HG02759 (cell line): Measurements from ENCODE around the gene ZP2.
"Not testable (repeated sequence)": the region's sequence is repeated elsewhere in the genome, so short reads cannot be mapped to it uniquely, and the experiment has no call there.

Experiments
- ATAC-seq: cut with Tn5 transposase; IDR thresholded peaks from one replicate; pipeline ENCODE4 v1.9.1; 2021; ENCODE audit warnings: mild to moderate bottlenecking, moderate library complexity; ENCODE audit not compliant: unreplicated experiment

The ZP2 gene

GRCh38 chr16:21211486-21211885, at the start of gene ZP2:
Gene ZP2 (minus strand): TSS chr16:21211574. CDS start chr16:21211547, 27 bp downstream.
- no peak for ATAC-seq

- no peak for ATAC-seq
Measured at GRCh38 chr16:21257284-21257683, 45.9 kb upstream of the ZP2 start.

- ATAC-seq, result no peak
Measured at GRCh38 chr16:21256636-21257035, 45.3 kb upstream of the ZP2 start.

- no peak for ATAC-seq
Measured at GRCh38 chr16:21253470-21253869, 42.1 kb upstream of the ZP2 start.

- no peak for ATAC-seq
Measured at GRCh38 chr16:21250072-21250923, 38.9 kb upstream of the ZP2 start.

- ATAC-seq, result not testable (repeated sequence)
Measured at GRCh38 chr16:21248179-21248578, 36.8 kb upstream of the ZP2 start.

GRCh38 chr16:21244518-21245215, 33.3 kb upstream of the ZP2 start:
- no peak for ATAC-seq

GRCh38 chr16:21242756-21243155, 31.4 kb upstream of the ZP2 start:
- ATAC-seq, result no peak

GRCh38 chr16:21239646-21240045, 28.3 kb upstream of the ZP2 start:
- no peak for ATAC-seq

GRCh38 chr16:21236831-21237230, 25.5 kb upstream of the ZP2 start:
- no peak for ATAC-seq

GRCh38 chr16:21235199-21235585, 23.8 kb upstream of the ZP2 start:
- no peak for ATAC-seq

- ATAC-seq, result no peak
Measured at GRCh38 chr16:21233521-21234150, 22.3 kb upstream of the ZP2 start, which contains the start of gene ANKS4B. Gene ANKS4B (plus strand): TSS chr16:21233699. CDS start chr16:21233738, 39 bp downstream.

- no peak for ATAC-seq
Measured at GRCh38 chr16:21233045-21233520, 21.7 kb upstream of the ZP2 start.

GRCh38 chr16:21228361-21228872, 17.0 kb upstream of the ZP2 start:
- ATAC-seq, result no peak

- no peak for ATAC-seq
Measured at GRCh38 chr16:21227866-21228265, 16.5 kb upstream of the ZP2 start.

- ATAC-seq, result no peak
Measured at GRCh38 chr16:21226749-21227148, 15.4 kb upstream of the ZP2 start.

- no peak for ATAC-seq
Measured at GRCh38 chr16:21224800-21225199, 13.4 kb upstream of the ZP2 start.

- ATAC-seq, result no peak
Measured at GRCh38 chr16:21223787-21224186, 12.4 kb upstream of the ZP2 start.

GRCh38 chr16:21222495-21223337, 11.3 kb upstream of the ZP2 start:
- no peak for ATAC-seq

- no peak for ATAC-seq
Measured at GRCh38 chr16:21219551-21219950, 8.2 kb upstream of the ZP2 start.
